ENCODE results near the gene VWA2. TPM values are rescaled to one million over a fixed set of nuclear protein-coding genes. Genes with fewer than 3 reads are reported as not detected.

VWA2 gene
- total and polyA plus RNA-seq, 2 donors (not counting 3 experiments of a cell fraction or from before 2014, with no cell fraction given) = not detected

DNA sequence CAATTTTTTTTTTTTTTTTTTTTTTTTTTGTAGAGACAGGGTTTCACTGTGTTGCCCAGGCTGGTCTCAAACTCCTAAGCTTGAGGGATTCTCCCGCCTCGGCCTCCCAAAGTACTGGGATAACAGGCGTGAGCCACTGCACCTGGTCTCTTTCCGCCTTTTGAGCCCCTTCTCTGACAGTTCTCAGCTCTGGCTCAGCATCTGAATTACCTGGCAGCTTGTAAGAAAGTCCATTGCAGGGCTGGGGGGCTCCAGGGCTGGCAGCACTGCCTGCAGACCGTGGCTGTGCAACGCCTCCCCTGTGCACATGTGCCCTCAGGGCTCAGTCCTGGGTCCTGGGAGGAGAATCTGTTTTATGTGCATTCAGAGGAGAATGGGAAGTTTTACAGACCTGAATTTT, 37.6 kb downstream of the VWA2 start:
- TF ChIP-seq GATA2 (IDR thresholded peaks at IDR 0.05; ENCODE audit: insufficient read depth, insufficient read length, low read depth, low read length) = no peak
- TF ChIP-seq CTCF (IDR thresholded peaks at IDR 0.05; ENCODE audit: extremely low read depth in 1 of 2, insufficient read depth in 1 of 2, low read depth in 1 of 2, low read length in 2 of 2) = no peak
- TF ChIP-seq MAX (IDR thresholded peaks at IDR 0.05; ENCODE audit: insufficient read depth, insufficient read length) = no peak
- ChIA-PET POLR2A (no interaction called here), CTCF (interaction anchor here (0.6 to 0.7 kb wide), 2 partner anchors 60 to 272 kb away, joined by 3 to 4 read pairs; no protein-coding TSS in a partner anchor)
- H3K27me3 ChIP-seq (ENCODE audit: control insufficient read depth in 2 of 2, insufficient read depth in 2 of 2, low read length in 2 of 2) = no peaks in the 10 kb centered on the region
- H4K20me1 ChIP-seq (replicated peaks; ENCODE audit: control insufficient read depth, extremely low read depth, insufficient read depth, low read length) = no peaks in the 10 kb centered on the region
- dilution Hi-C loops (cut with MboI; ENCODE audit: extremely low pct_ligation_motif_present, low sequenced_read_pairs) (no loop called here), intact Hi-C loops (cut with micrococcal nuclease) (no loop called here)
- no peaks in the 10 kb centered on the region for H3K9me3 ChIP-seq (replicated peaks; ENCODE audit: control insufficient read depth, insufficient read depth, low read length)
- H3K9ac ChIP-seq (replicated peaks; ENCODE audit: extremely low read depth, insufficient read depth, low read length) = no peak overlapping the region
- FAIRE-seq (no peak), DNase-seq (ENCODE audit: low read depth, low spot score) (no peak)
- no peak overlapping the region for H3K4me2 ChIP-seq (ENCODE audit: insufficient read depth, low read length)
- H3K4me3 ChIP-seq (replicated peaks in 1 of 3; ENCODE audit: insufficient read depth in 1 of 3, low read depth in 1 of 3, low read length in 3 of 3) = no peak overlapping the region
- H2AFZ ChIP-seq (ENCODE audit: low read depth, low read length) = no peak overlapping the region
- no peak overlapping the region for H3K27ac ChIP-seq (ENCODE audit: insufficient read depth, low read depth, low read length)
- no peaks in the 10 kb centered on the region for H3K79me2 ChIP-seq (ENCODE audit: control insufficient read depth, insufficient read depth, low read length)
- H3K4me1 ChIP-seq (ENCODE audit: control insufficient read depth, extremely low read depth, insufficient read depth, low read length) = peaks cover 3% of the 10 kb centered on the region
- H3K9me1 ChIP-seq (replicated peaks; ENCODE audit: control insufficient read depth, extremely low read depth, insufficient read depth, low read length) = no peaks in the 10 kb centered on the region
- no TSS peak for BruUV-seq (replicated peaks)
- H3K36me3 ChIP-seq (ENCODE audit: control insufficient read depth in 2 of 2, extremely low read depth in 1 of 2, insufficient read depth in 2 of 2, low read length in 2 of 2) = no peaks in the 10 kb centered on the region

DNA sequence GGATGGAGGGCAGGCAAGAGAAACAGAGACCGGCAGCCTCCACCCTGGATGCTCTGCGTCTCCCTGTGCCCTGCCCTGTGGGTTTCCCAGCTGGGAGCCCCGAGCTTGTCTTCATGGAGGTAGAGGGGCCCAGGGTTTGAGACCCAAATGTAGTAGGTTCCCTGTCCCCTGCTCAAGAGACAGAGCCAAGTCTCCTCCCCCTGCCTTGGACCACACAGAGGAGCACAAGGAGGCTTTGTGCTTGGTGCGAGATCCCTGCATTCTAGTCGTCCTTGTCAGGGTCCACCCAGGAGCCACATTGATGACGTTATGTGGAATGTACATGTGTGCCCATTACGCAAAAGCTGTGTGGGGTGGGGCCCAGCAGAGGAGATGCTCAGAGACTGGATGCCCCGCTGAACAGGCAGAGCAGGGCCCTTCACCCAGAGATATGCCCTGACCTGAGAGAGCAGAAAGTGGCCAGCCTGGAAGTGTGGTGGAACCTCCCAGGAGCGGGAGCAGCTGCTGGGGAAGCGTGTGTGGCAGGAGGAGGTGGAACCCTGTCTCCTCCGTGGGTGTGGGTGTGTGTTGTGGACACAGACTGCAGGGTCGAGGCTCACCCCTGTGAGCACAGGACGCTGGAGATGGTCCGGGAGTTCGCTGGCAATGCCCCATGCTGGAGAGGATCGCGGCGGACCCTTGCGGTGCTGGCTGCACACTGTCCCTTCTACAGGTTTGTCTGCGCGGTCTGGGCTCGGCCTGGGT, 39.3 kb downstream of the VWA2 start:
- no TSS peak for BruUV-seq (replicated peaks)
- no peaks in the 10 kb centered on the region for H3K27me3 ChIP-seq (ENCODE audit: control insufficient read depth in 2 of 2, insufficient read depth in 2 of 2, low read length in 2 of 2)
- H3K9me3 ChIP-seq (replicated peaks; ENCODE audit: control insufficient read depth, insufficient read depth, low read length) = no peaks in the 10 kb centered on the region
- H3K9me1 ChIP-seq (replicated peaks; ENCODE audit: control insufficient read depth, extremely low read depth, insufficient read depth, low read length) = no peaks in the 10 kb centered on the region
- no peaks in the 10 kb centered on the region for H3K79me2 ChIP-seq (ENCODE audit: control insufficient read depth, insufficient read depth, low read length)
- FAIRE-seq (no peak), DNase-seq (ENCODE audit: low read depth, low spot score) (no peak)
- H3K4me2 ChIP-seq (ENCODE audit: insufficient read depth, low read length) = no peak overlapping the region
- H3K9ac ChIP-seq (replicated peaks; ENCODE audit: extremely low read depth, insufficient read depth, low read length) = no peak overlapping the region
- ChIA-PET CTCF (no interaction called here), POLR2A (no interaction called here)
- no peak overlapping the region for H3K27ac ChIP-seq (ENCODE audit: insufficient read depth, low read depth, low read length)
- H3K4me3 ChIP-seq (replicated peaks in 1 of 3; ENCODE audit: insufficient read depth in 1 of 3, low read depth in 1 of 3, low read length in 3 of 3) = no peak overlapping the region
- dilution Hi-C loops (cut with MboI; ENCODE audit: extremely low pct_ligation_motif_present, low sequenced_read_pairs) (no loop called here), intact Hi-C loops (cut with micrococcal nuclease) (no loop called here)
- no peaks in the 10 kb centered on the region for H3K4me1 ChIP-seq (ENCODE audit: control insufficient read depth, extremely low read depth, insufficient read depth, low read length)
- no peaks in the 10 kb centered on the region for H3K36me3 ChIP-seq (ENCODE audit: control insufficient read depth in 2 of 2, extremely low read depth in 1 of 2, insufficient read depth in 2 of 2, low read length in 2 of 2)
- no peak for TF ChIP-seq EZH2 (IDR thresholded peaks at IDR 0.05; ENCODE audit: borderline replicate concordance, low read depth, low read length, severe bottlenecking)
- TF ChIP-seq POLR2AphosphoS5 (IDR thresholded peaks at IDR 0.05; ENCODE audit: insufficient read depth, low read depth, low read length) = no peak
- TF ChIP-seq GATA2 (IDR thresholded peaks at IDR 0.05; ENCODE audit: insufficient read depth, insufficient read length, low read depth, low read length) = no peak
- no peak for TF ChIP-seq FOS (IDR thresholded peaks at IDR 0.05; ENCODE audit: borderline replicate concordance, insufficient read depth, low read length)
- TF ChIP-seq CTCF (IDR thresholded peaks at IDR 0.05; ENCODE audit: extremely low read depth in 1 of 2, insufficient read depth in 1 of 2, low read depth in 1 of 2, low read length in 2 of 2) = no peak
- no peak for TF ChIP-seq POLR2A (IDR thresholded peaks at IDR 0.05; ENCODE audit: low read depth, low read length)
- TF ChIP-seq MYC (IDR thresholded peaks at IDR 0.05; ENCODE audit: low read depth, low read length) = no peak
- TF ChIP-seq MAX (IDR thresholded peaks at IDR 0.05; ENCODE audit: insufficient read depth, insufficient read length) = no peak
- no peak for TF ChIP-seq JUN (IDR thresholded peaks at IDR 0.05; ENCODE audit: borderline replicate concordance, insufficient read depth, insufficient read length, low read depth)
- no peaks in the 10 kb centered on the region for H4K20me1 ChIP-seq (replicated peaks; ENCODE audit: control insufficient read depth, extremely low read depth, insufficient read depth, low read length)
- no peak overlapping the region for H2AFZ ChIP-seq (ENCODE audit: low read depth, low read length)
